Activated T-cell treated with anti-CD3 and anti-CD28 coated beads, Interleukin-2, amount 50 U/mL, for 48 hours (primary cell): ENCODE data around the gene HDAC11.
A peak's percentile ranks its signal among the peaks of the same experiment; 100 is the strongest.

ENCODE experiments used
- DNase-seq, 2 experiments: peaks; one replicate each; pipeline ENCODE4 v3.0.0-alpha.2; 2020

The HDAC11 gene

DNA sequence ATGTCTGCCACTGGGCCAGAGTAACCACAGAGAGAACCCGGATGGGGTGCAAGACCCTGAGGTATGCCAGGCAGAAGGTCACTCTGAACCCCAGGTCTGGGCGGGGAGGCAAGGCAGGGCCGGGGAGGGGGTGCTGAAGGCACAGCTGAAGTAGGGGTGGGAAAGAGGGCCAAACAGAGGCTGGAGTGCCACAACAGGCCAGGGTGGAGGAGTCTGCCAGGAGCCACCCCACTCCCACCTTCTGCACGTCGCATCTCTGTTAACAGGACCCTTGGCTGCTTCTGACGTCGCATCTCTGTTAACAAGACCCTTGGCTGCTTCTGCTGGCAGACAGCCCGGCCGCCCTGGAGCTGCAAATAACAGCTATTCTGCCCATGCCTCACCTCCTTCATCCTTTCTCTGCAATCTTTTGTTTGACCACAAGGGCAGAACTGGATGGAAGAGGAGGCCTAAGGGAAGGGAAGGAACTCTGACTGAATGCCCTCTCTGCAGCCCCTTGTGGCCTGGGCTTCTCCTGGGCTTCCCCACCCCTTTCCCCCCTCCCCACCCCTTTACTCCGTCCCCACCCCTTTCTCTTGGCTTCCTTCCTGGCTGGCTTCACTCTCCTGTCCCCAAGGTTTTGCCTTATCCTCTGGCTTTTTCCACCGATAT lies 48.2 kb downstream of the HDAC11 start:
- no peak for DNase-seq

DNA sequence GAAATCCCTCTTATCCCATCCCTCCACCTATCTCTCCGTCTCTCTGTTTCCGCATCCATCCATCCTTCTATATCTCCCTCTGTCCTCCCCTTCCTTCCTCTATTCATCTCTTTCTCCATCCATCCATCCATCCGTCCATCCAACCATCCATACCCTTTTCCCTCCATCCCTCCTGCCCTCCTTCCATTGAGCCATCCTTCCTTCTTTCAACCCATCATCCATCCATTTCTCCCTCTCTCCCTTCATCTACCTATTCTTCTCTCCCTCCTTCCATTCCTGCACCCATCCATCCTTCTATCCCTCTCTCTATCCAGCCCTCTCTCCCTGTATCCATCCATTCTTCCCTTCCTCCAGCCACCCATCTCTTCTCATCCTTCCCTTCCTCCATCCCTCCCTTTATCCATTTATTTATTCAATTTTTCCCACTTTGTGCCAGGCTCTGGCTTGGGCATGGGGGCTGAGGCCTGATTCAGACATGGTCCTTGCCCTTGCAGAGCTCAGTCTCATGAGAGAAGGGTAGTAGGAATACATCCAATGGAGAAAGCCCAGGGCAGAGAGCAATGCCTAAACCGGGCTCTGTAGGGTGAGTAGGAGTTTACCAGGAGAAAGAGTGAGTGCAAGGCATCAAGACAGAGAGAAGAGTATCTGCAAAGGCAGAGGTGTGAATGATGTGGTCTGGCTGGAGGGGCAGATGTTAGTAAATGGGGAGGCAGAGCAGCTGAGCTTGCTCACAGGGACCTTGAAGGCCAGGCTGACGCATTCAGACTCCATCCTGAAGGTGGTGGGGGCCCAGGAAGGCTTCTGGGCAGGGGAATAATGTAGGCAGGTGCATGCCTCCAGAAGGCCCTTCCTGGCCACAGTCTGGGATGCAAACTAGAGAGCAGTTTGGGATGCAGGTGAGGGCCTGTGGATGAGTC lies 49.3 kb downstream of the HDAC11 start:
- DNase-seq, result no peak

DNA sequence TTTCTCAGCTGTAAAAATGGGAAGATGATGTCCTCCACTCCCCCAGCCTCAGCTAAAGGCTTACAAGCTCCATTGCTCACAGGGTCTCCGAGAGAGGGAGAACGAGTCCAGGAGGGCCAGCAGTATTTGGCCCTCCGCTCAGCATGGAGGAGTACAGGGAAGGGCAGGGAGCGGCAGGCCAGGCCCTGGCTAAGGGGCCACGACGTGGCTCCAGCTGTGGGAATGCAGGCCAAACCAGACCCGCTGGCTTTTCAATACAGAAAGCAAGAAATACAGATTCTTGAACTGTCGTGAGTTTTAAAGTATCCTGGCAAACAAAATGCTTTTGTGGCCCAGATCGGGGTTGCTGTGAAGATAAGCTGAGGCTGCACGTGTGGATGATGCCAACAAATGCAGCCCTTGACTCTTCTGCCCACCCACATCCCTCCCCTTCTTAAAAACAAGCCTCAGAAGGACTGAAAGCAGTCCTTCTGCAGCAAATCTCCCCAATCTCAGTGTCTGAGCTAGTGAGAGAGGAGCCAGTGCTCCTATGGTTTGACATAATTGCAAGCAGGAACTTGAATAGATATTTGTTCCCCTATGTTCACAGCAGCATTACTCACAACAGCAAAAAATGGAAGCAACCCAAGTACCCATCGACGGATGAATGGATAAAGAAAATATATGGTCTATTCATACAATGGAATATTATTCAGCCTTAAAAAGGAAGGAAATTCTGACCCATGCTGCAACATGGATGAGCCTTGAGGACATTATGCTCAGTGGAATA lies 50.3 kb downstream of the HDAC11 start:
- DNase-seq, result no peak

DNA sequence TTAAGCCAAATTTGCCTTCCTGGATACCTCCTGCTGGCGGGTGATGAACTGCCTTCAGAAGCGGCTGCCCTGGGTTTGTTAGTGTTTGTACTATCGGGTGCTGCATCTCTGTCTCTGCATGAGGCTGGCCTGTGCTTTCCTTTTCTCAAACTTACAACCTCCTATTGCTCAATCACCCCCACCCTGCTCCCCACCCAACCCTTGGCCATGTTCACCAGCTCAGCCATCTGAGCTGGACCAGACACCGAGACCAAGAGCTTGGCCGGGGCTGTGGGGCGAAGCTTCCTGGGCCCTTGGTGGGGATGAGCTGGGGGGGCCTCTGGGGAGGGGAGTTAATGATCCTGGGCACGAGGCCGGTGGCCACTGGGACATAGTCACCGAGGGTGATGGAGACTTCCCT lies 52.0 kb downstream of the HDAC11 start:
- no peak for DNase-seq

DNA sequence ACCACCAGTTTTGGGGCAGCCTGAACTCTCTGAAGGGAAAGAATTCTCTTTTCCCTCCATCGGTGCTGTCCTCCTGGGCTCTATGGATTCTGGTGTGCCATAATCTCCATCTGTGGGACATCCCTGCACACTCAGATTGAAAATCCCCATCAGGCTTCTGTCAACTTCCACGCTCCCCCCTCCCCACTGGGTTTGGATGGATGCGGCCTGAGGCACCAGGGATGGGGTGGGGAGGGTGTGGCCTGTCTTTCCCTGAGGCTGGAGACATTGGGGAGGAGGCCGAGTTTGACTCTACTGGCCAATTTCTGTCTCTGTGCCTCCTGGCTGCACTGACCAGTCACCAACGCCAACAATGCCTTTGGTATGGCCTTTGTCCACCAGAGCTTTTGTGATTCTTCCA lies 52.5 kb downstream of the HDAC11 start:
- no peak for DNase-seq

DNA sequence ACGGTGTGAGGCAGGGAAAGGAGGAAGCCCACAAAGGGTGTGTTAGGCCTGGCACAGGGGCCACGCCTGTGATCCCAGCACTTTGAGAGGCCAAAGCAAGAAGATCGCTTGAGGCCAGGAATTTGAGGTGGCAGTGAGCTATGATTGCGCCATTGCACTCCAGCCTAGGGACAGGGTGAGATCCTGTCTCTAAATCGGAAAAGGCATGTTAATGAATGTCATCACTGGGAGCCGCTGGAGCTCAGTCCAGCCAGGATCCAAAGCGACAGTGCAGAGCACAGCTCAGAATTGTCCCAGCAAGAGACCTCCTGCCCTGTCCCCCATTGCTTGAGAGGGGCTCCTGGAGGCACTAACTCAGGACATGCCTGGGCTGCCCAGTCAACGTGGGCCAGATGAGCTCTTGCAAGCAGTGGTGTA lies 53.8 kb downstream of the HDAC11 start:
- DNase-seq, result no peak

DNA sequence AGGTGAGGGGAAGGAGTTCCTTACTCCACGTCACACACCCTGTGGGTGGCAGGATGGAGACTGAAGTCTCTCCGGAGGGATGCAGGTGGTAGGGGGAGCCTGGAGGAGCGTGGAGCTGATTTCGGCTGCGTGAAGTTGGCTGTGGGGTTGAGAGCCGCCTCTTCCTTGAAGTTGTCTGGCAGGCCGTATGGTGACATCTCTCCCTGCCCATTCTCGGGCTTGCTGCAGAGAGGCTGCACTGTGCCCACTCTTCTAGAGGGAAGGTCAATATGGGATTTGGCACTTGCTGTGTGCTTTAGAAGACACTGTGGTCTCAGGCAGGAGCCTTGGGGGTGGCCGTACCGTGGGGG lies 55.4 kb downstream of the HDAC11 start:
- DNase-seq, result no peak

DNA sequence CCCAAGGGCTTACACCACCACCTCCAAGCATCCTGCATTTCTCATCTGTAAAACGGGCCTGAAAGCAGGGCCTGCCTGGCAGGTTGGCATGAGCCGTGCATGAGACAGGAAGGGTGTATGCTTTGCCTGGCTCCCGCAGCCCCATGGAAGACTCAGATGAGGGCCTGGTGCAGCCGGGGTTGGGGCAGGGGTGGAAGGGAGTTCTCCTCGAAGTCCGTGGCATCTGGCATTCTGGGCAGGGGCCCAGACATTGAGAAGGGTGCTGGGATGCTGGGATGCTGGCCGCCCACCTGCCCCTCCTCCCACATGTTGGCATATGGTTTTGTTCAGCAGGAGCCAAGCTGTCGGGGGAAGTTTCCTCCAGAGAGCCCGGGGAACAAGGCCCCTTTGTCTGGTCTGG lies 55.8 kb downstream of the HDAC11 start:
- DNase-seq, result no peak

DNA sequence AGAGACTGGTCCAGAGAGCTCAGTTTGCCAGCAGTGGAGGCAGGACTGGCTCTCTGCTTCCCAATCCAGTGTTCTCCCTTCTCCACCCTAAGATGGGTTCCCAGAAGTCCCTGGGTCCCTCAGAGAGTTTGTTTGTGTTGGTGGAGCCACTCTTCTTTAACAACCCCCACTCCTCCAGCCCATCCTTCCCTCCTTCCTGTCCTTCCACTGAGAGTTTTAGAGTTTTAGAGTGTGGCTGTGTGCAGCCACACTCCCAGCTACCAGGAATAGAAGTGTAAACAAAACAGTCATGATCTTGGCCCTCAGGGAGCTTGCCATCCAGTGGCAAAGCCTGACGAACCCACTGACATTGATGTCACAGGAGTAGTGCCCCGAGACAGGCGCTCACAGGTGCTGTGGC lies 56.3 kb downstream of the HDAC11 start:
- no peak for DNase-seq

DNA sequence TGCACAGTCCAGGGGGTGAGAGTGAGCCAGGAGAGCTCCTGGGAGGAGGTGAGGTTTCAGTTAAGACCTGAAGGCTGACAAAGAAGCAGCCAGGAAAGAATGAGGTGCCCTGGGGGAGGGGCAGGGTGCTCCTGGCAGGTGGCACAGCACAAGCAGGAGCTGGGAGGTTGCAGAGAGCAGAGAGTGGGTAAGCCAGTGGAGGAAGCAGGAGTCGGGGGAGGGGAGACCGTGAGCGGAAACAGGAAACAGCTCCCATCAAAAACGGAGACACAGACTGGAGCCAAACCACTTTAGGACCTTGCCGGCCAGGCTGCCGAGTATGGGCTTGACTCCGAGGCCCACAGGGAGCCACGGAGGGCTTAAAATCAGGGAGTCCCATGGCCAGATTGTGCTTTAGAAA lies 56.7 kb downstream of the HDAC11 start:
- DNase-seq, result no peak

DNA sequence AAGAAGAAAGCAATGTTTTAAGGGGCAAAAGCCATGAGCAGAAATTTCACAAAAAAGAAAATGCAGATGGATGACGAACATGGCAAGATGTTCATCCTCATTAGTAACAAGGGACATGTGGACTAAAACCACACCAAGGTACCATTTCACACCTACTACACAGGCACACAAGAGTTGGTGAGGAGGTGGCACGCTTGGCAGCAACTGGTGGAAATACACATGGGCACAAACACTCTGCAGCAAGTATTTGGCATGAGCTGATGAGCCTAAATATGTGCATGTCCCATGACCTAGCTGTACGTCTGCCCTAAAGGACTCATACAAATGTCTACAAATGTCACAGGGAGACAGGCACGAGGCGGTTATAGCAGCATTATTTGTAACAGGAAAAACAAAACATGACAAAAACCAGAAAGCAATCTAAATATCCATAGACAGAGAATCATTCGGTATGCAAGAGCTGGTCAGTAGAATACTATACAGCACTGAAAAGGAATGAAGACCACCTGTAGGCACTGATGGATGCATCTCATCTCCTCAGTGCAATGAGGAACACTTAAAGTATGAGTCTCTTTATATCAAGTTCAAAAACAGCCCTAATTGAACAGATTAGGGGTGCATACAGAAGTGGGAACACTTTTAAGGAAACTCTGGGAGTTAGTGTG lies 57.3 kb downstream of the HDAC11 start:
- no peak for DNase-seq

DNA sequence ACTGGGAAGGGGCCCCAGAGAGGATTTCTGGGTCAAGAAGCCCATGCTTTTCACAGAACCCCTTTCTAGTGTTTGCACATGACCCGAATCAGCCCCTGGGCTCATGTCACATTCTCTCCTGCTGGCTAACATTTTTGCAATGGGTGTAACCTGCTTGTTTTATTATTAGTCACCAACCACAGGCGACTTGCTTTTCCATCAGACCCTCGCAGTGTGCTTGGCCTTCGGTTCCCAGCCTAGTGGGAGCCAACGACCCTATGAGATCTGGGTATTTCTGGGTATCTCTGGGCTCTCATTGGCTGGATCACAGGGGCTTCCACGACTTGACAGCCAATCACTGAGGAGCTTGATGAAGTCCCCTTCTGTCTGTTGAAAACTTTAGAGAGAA lies 57.8 kb downstream of the HDAC11 start:
- no peak for DNase-seq

DNA sequence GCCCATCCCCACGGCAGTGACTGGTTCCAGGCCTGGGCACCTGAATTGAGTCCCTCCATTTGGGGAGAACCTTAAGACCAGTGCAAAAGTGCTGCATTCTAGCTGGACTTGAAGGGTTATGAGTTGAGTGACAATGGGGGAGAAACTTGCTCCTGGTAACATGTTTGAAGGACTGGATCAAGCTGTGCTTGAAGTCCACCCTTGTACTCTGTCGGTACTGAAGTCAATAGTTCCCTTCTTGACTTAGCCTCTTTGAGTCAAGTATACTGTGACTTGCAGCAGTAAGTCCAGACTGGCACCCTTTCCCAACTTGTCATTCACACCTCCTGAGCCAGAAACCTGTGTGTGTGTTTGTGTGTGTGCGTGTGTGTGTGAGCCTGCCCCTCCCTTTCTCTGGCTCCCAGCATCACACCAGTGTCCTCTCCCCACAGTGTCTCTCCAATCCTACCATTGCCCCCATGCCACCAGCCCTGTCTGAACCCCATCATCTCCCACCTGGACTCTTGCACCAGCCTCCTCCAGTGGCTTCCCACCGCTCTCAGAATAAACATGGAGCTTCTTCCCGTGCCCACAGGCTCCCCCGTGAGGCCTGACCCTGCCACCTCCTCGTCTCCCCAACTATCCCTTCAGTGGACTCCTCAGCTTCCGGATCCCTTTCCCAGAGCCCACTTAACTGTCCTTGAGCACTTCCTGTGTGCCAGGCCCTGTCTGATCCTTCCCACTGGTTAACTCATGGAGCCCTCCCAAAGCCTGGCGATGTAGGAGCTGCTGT lies 58.6 kb downstream of the HDAC11 start:
- no peak for DNase-seq

DNA sequence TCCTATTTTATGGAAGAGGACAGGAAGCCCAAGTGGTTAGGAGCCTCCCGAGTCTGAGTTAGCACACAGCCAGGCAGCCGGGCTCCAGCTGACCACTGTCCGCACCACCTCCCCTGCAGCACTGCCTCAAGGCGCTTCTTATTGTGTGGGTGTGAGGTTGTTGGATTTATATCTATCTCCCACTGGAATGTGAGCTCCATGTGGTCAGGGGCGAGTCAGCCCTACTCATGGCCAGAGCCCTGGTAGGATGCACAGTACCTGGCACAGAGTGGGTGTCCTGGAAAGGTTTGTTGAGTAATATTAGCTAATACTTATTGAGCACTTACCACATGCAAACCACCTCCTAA lies 59.2 kb downstream of the HDAC11 start:
- no peak for DNase-seq

DNA sequence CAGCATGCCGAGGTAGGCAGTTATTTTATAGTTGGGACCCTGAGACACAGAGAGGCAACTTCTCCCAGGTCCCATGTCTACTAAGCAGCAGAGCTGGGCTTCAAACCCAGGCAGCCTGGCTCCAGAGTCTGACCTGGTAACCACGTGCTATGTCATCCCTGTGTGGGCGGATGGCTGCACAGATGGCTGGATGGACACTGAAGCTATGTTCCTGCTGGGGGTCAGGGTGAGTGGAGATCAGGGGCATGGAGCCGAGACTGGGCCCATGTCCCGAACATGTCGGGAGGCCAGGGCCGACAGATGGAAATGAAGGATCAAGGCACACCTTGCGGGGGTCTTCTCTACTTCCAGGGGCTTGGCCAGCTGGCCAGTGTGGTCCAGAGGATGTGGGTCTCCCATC lies 59.6 kb downstream of the HDAC11 start:
- DNase-seq, result no peak

DNA sequence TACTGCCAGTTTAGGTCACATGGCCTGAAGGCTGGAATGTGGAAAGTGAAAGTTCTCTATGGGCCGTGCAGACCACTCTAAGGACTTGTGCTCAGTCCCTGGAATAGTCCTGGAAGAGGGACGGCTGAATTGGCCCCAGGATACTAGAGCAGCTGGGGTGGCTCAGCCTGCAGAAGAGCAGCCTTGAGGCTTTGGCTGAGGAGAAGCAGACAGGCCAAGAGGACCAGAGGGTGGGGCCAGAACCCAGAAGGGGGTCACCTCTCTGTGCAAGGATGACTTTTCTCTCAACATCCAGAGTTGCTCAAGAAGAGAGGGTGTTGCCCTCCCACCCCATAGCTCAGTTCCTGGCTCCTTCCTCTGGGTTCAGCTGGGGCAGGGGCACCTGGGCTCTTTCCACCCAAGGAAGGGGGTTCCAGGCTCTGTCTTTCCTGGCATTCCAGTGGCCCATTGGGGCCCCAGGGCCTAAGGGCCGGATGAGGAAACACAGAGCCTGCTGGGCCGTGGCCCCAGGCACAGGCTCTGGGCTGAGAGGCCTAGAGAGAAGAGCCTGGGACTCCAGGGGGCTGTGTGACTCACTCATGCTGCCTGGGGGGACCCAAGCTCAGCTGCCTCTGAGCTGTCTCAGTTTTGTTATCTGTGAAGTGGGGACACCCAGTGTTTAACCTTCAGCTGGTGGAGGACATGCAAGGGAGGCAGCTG lies 60.3 kb downstream of the HDAC11 start:
- DNase-seq, result no peak

DNA sequence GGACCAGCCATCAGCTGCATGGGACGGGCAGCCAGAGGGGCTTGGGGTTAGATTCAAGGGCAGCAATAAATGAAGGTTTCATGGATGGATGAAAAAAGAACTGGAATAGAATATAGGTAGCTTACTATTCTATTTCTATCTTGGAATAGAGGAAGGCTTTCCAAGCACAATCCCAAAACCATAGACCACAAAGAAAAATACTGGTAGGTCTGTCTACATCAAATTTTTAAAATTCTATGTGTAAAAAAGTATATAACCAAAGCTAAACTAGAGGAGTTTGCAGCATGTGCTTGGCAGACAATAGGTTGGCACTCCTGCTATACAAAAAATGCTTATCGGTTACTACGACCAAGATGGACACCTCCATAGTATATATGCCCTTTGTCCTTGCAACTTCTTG lies 61.6 kb downstream of the HDAC11 start:
- no peak for DNase-seq

DNA sequence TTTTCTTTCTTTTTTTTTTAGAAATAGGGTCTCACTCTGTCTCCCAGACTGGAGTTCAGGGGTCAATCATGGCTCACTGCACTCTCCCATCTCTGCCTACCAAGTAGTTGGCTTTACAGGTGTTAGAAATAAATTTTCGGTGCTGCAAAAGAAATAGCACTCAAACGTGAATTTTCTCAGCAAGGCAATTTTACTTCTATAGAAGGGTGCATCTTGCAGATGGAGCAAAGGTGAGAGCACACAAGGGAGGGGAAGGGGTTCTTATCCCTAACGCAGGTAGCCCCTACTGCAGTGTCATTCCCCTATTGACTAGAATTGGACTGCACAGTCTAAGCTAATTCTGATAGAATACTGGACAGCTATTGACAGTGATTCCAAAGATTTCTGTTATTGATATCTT lies 62.0 kb downstream of the HDAC11 start:
- DNase-seq, result no peak

DNA sequence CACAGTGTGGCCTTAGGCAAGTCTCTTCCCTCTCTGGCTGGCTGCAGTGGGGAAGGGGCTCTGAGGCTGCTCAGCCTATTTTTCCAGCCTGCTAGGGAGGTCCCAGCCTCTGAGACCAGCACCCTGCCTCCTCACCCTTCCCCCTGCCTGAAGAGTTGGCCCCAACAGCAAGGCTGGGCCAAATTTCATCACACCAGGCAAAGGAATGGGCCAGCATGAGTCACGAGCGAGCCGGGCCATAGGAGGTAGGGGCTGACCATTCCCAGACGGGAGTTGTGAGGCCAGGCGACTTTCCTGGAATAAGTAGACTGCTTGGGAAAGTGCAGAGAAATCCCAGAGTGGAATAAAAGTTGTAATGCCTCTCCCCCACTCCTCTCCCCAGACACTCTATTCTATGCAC lies 63.1 kb downstream of the HDAC11 start:
- no peak for DNase-seq

DNA sequence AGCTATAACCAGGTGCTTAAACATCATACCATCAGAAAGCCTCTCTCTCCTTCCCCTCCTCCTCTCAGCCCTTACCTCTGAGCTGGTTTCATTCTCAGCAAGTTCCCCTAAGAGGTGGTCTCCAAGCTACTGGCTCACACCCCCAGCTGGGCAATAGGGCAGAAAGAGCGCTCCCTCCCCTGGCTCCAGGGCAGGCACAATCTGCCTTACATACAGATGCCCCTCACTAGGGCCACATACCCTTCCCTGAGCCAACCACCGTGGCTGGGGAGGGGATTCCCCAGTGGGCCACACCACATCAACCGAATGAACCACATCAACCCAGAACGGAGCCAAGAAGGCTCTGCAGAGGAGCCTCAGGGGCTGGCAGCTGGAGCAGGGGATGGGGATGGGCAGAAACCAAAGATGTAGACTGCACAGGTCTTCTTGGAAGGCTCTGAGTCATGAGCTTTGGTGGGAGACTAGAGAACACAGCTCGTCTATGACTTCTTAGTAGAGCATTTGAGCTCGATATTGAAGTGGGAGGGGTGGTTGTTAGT lies 64.3 kb downstream of the HDAC11 start:
- peak; percentile 73 to 79 for DNase-seq

DNA sequence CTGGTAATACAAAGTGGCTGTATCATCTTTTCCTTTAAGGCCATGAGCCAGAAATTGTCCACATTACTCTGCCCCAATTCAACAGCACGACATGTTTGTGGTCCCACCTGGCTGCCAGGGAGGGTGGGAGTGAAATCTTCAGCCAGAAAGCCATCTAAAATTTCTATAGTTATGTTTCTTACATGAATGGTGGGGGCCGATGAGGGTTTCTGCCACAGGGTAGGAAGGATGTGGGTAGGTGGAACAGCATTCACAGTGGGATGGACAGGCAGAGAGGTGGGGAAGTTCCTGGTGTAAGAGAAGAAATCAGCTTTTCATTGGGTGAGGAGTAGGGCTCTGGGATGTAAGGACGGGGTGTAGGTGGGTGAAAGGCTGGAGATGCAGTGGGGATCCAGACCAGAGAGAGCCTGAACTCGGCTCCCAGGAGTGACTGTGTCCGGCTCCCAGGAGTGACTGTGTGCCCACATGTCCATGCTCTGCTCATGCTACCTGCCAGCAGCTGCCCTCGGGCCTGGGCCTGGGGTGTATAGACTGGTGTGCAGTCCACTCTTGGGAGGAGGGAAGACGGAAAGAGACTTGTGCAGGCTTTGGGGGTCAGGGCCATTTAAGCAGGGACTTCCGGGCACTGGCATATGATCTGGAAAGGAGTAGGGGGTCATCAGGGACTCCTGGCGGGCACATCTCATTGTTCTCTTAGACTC lies 65.0 kb downstream of the HDAC11 start:
- no peak for DNase-seq
